Measurements from ENCODE around the gene ORC4.
"Not testable (repeated sequence)": the region's sequence is repeated elsewhere in the genome, so short reads cannot be mapped to it uniquely, and the experiment has no call there.

ORC4 gene

GRCh38 chr2:148021059-148021861, 723 bp upstream of the ORC4 start, which contains the start of gene MBD5:
MBD5 (plus strand) TSS chr2:148021091.
- peak; percentile 76 for FAIRE-seq
- DNase-seq (ENCODE audit: insufficient read length, low spot score): no peak

GRCh38 chr2:148014616-148015015, 5.9 kb downstream of the ORC4 start:
- DNase-seq (ENCODE audit: insufficient read length, low spot score) (no peak), FAIRE-seq (no peak)

GRCh38 chr2:148013876-148014275, 6.7 kb downstream of the ORC4 start:
- DNase-seq (ENCODE audit: insufficient read length, low spot score) (no peak), FAIRE-seq (no peak)

GRCh38 chr2:148008411-148008810, 12.1 kb downstream of the ORC4 start:
- not testable (repeated sequence) for DNase-seq (ENCODE audit: insufficient read length, low spot score); FAIRE-seq

- FAIRE-seq (no peak), DNase-seq (ENCODE audit: insufficient read length, low spot score) (no peak)
Measured at GRCh38 chr2:148007219-148007900, 13.2 kb downstream of the ORC4 start.

GRCh38 chr2:148006249-148007007, 14.1 kb downstream of the ORC4 start:
- FAIRE-seq (no peak), DNase-seq (ENCODE audit: insufficient read length, low spot score) (no peak)

GRCh38 chr2:148002420-148002819, 18.1 kb downstream of the ORC4 start:
- not testable (repeated sequence) for DNase-seq (ENCODE audit: insufficient read length, low spot score); FAIRE-seq

- no peak for DNase-seq (ENCODE audit: insufficient read length, low spot score)
- FAIRE-seq: no peak
Measured at GRCh38 chr2:148000095-148000494, 20.4 kb downstream of the ORC4 start.

- DNase-seq (ENCODE audit: insufficient read length, low spot score) (no peak), FAIRE-seq (no peak)
Measured at GRCh38 chr2:147999126-147999525, 21.4 kb downstream of the ORC4 start.

- peak; percentile 80 for FAIRE-seq
Measured at GRCh38 chr2:147998203-147998602, 22.3 kb downstream of the ORC4 start.

GRCh38 chr2:147996828-147997227, 23.7 kb downstream of the ORC4 start:
- DNase-seq (ENCODE audit: insufficient read length, low spot score) (no peak), FAIRE-seq (peak; percentile 66)

More at GRCh38 chr2:147998203-147998602, 22.3 kb downstream of the ORC4 start:
- DNase-seq (ENCODE audit: insufficient read length, low spot score): no peak

- not testable (repeated sequence) for FAIRE-seq; DNase-seq (ENCODE audit: insufficient read length, low spot score)
Measured at GRCh38 chr2:147994965-147995364, 25.6 kb downstream of the ORC4 start.

GRCh38 chr2:147989809-147990403, 30.6 kb downstream of the ORC4 start:
- FAIRE-seq (peak; percentile 48), DNase-seq (ENCODE audit: insufficient read length, low spot score) (peak; percentile 16)

GRCh38 chr2:147989102-147989501, 31.4 kb downstream of the ORC4 start:
- FAIRE-seq (no peak), DNase-seq (ENCODE audit: insufficient read length, low spot score) (no peak)

GRCh38 chr2:147980940-147981528, 39.5 kb downstream of the ORC4 start:
- no peak for FAIRE-seq
- no peak for DNase-seq (ENCODE audit: insufficient read length, low spot score)

GRCh38 chr2:147977679-147978078, 42.9 kb downstream of the ORC4 start:
- FAIRE-seq: no peak

GRCh38 chr2:147976102-147976501, 44.4 kb downstream of the ORC4 start:
- no peak for DNase-seq (ENCODE audit: insufficient read length, low spot score)
- no peak for FAIRE-seq

More at GRCh38 chr2:147977679-147978078, 42.9 kb downstream of the ORC4 start:
- no peak for DNase-seq (ENCODE audit: insufficient read length, low spot score)

- DNase-seq (ENCODE audit: insufficient read length, low spot score): no peak
- FAIRE-seq: peak; percentile 35
Measured at GRCh38 chr2:147968571-147968970, 52.0 kb downstream of the ORC4 start.

GRCh38 chr2:147952118-147952517, 68.4 kb downstream of the ORC4 start:
- DNase-seq (ENCODE audit: insufficient read length, low spot score) (no peak), FAIRE-seq (no peak)

- no peak for DNase-seq (ENCODE audit: insufficient read length, low spot score)
- no peak for FAIRE-seq
Measured at GRCh38 chr2:147945660-147946059, 74.9 kb downstream of the ORC4 start.
